Occipital lobe (tissue), 2 donors: ENCODE results near the gene TAAR9. TPM values are rescaled to one million over a fixed set of nuclear protein-coding genes. Genes with fewer than 3 reads are reported as not detected.
"Not testable (repeated sequence)": the region's sequence is repeated elsewhere in the genome, so short reads cannot be mapped to it uniquely, and the experiment has no call there.

Experiments
- DNase-seq: peaks from one replicate; lab custom pipeline; 2025; lab: John Stamatoyannopoulos, UW
- total RNA-seq: library from RNA; depleted of rRNA; stranded (reverse); fragments of >200 nt; gene quantifications from one replicate; pipeline ENCODE4 v1.2.3, GENCODE V29; 2014

Gene TAAR9
- total RNA-seq, 1 donor from 2014 or later, result 0.31 TPM

GRCh38 chr6:132515386-132515785 is 22.7 kb upstream of the TAAR9 start:
- DNase-seq, result no peak

DNA sequence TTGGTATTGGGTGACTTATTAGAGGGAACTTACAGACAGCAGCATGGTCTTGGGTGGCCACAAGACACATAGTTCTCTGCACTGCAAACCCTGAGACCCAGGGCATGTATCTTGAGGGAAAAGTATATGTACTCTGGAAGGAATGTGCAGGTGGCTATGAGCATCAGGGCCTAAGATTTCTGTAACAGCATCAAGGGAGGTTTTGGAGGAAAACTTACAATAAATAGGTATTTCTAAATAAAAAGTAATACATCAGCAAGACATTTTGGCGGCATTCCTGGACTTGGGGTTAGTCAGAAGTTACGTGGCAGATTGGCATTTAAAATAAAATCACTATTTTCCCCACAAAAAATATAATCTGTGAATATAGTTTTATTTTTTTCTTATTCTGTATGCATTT is 17.1 kb upstream of the TAAR9 start:
- no peak for DNase-seq

- no peak for DNase-seq
Measured at GRCh38 chr6:132524646-132525045, 13.4 kb upstream of the TAAR9 start.

DNA sequence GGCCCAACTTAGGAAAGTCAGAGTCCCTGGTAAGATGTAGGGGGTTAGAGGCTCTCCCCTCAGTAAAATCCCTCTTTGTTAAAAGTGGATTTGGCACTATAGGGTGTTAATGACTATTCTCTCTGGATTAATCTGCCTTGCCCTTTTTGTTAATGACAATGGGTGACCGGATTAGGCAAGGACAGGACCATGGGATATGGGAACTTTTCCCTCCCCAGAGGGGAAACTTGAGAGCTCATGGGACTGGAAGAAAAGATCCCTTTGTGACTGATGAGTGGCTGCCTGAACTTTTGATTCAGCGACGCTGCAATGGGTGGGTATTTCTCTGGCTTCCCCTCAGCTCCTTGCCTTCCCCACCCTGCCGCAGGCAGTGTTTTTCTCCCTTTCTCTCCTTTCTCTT is 12.2 kb upstream of the TAAR9 start:
- no peak for DNase-seq

DNA sequence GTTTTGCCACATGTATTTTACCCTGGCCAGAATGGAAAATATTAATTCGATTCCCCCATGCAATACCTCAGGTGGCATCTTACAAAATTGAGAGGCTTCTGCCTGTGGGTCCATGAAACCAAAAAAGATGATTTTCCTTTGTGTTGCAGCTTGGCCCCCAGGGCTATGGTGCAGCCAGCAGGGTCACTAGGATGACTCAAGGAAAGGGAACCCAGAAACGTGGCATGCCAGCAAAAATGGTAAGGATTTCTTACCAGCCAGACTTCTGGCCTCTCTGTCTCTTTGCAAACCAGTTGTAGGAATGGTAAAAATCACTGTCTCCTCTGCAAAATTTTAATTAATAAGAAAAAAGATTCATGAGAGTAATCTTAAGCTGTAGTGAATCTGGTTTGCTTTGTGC is 11.6 kb upstream of the TAAR9 start:
- DNase-seq, result no peak

DNA sequence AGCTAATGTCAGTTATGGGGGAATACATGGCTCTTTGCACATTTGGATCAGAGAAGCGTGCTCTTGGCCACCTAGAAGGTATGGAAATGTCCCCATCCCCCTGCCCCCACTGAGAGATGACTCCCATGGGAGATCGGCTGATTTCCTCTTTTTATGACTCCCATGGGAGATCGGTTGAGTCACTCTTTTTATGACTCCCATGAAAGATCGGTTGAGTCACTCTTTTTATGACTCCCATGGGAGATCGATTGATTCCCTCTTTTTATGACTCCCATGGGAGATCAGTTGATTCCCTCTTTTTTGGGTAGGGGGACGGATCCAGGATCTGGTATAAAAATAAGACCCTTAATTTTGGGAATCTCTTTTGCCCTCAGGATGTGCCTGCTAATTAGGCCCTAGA is 10.3 kb upstream of the TAAR9 start:
- no peak for DNase-seq

DNA sequence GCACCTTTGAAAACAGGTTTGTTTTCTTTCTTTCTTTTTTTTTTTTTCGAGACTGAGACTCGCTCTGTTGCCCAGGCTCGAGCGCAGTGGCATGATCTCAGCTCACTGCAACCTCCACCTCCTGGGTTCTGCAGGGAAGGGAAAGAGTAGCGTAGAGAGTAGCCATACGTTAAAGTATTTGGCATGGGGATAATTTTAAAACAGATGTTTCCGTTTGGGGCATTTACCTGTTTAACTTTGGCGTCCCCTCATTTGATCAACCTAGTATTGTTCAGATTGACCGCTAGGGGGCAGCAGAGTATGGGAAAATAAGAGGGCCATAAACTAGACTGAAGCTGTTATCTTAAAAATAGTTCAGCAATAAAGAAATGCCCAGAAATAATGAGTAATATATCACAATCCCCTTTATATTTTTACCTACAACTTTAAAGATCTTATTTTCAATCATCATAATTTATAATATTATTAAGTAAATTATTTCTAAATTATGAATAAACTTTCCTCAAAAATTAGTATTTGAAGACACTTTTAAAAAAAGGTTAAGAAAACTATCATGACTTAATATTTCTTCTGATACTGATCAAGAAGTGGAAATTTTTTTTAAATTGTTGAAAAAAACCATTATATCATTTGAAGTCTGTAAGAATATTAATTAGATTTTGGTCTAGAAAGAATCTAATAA is 7.6 kb upstream of the TAAR9 start:
- peak; percentile 4 for DNase-seq

GRCh38 chr6:132534546-132534945 is 3.5 kb upstream of the TAAR9 start:
- DNase-seq, result not testable (repeated sequence)

- DNase-seq, result no peak
Measured at GRCh38 chr6:132537145-132537544, 932 bp upstream of the TAAR9 start.

GRCh38 chr6:132544826-132545225 is 6.7 kb downstream of the TAAR9 start:
- DNase-seq, result no peak

DNA sequence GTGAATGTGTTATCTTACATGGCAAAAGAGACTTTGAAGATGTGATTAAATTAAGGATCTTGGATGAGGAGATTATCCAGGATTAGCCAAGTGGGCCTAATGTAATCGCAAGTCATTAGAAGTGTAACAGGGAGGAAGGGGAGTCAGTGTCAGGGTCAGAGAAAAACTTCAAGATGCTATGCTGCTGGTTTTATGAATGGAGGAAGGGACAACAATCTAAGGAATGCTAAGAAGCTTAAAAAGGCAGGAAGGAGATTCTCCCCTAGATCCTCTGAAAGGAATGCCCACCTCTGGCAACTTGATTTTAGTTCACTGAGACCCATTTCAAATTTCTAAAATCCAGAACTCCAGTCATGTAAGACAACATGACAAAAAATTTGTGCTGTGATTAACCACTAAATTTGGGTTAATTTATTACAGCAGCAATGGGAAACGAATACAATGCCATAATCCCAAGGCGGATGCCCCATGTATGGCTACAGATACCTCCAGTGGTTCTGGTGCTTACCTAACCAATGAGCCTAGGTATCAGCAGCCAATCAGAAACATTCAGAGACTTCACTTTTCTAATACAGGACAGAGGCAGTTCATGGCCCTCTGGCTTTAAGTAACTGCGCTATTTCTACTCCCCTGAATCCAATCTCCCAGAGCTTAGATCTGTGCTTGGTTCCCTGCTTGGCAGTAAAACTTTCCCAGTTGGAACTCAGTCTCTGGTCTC is 10.8 kb downstream of the TAAR9 start:
- no peak for DNase-seq

- no peak for DNase-seq
Measured at GRCh38 chr6:132551214-132551613, 13.1 kb downstream of the TAAR9 start.

DNA sequence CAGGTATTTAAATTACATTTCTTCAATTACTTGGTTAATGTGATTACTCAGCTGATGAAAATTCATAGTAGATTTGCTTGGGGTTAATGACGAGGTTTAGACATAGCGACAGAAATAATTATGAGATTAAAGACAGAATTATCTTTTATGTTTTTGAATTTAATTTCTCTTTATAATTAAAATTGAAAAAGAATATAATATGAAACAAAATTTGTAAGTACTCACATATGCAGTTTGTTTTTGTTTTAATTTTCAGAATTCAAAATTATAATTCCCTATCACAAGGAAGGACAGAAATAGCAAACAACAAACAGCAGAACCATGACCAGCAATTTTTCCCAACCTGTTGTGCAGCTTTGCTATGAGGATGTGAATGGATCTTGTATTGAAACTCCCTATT is 14.3 kb downstream of the TAAR9 start, which contains the start of gene TAAR8:
TSS of gene TAAR8 (plus strand) at position 301 of the 400 bp plus-strand sequence. CDS start at position 322, 21 bp downstream.
- DNase-seq, result no peak

- not testable (repeated sequence) for DNase-seq
Measured at GRCh38 chr6:132560087-132560486, 22.0 kb downstream of the TAAR9 start.

GRCh38 chr6:132566404-132566803 is 28.3 kb downstream of the TAAR9 start:
- no peak for DNase-seq

GRCh38 chr6:132567566-132567965 is 29.5 kb downstream of the TAAR9 start:
- DNase-seq, result no peak

DNA sequence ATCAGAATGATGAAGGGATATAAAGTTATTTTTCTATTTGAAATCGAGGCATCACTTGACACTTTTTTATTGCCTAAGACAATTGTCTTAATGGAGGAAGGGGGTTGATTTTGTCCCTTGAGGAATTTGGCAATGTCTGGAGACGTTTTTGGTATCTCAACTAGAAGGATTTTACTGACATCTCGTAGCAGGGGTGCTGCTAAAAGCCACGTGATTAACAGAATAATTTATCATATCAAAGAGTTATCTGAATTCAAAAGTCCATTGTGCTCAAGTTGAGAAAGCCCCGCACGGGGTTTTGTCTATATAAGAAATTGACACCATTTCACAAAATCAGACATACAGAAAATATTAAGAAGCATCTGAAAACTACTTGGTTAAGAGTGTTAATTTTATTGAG is 30.5 kb downstream of the TAAR9 start:
- no peak for DNase-seq

DNA sequence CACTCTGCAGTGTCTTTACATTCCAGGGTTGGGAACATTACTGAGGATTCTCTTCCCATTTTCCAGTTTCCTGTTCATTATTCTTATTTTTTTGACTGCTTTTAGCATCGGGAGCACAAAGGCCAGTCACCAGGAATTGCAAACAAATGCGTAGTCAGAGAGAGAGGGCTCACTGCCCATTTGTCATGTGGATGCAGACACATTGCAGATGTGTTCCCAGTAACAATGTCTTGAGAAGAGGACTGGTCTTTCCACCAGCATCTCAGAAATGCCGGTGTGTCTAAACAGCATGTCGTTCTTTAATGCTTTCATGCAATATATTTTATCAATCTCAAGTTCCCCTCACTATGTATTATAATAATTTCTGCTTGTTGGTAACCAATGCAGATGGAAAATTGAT is 31.1 kb downstream of the TAAR9 start:
- DNase-seq, result peak; percentile 16

DNA sequence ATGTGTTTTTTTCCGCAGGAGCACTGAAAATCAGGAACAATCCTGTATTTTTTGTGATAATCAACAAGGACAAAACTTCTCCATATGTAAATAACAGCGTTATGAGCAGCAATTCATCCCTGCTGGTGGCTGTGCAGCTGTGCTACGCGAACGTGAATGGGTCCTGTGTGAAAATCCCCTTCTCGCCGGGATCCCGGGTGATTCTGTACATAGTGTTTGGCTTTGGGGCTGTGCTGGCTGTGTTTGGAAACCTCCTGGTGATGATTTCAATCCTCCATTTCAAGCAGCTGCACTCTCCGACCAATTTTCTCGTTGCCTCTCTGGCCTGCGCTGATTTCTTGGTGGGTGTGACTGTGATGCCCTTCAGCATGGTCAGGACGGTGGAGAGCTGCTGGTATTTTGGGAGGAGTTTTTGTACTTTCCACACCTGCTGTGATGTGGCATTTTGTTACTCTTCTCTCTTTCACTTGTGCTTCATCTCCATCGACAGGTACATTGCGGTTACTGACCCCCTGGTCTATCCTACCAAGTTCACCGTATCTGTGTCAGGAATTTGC is 32.2 kb downstream of the TAAR9 start, which contains the start of gene TAAR6:
TSS of gene TAAR6 (plus strand) at position 102 of the 557 bp plus-strand sequence. CDS start at position 102, 0 bp downstream.
- no peak for DNase-seq

DNA sequence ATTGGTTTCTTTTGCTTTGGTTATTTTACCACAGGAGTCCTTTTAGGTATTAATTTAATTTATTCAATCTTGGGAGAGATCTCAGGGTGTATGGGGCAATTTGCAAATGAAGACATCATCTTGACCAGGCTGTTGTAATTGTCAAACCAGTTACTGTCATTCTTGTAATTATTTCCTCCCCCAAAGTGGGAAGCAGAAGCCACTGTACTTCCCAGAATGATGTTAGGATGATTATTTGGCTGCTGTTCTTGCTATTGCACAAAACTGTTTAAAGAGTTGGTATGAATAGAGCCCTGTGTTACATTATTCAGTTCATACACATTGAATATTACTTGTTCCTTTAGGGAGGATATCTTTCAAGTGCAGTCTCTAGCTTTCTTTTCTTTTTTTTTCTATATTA is 33.7 kb downstream of the TAAR9 start:
- DNase-seq, result no peak

GRCh38 chr6:132584698-132585097 is 46.6 kb downstream of the TAAR9 start:
- no peak for DNase-seq

DNA sequence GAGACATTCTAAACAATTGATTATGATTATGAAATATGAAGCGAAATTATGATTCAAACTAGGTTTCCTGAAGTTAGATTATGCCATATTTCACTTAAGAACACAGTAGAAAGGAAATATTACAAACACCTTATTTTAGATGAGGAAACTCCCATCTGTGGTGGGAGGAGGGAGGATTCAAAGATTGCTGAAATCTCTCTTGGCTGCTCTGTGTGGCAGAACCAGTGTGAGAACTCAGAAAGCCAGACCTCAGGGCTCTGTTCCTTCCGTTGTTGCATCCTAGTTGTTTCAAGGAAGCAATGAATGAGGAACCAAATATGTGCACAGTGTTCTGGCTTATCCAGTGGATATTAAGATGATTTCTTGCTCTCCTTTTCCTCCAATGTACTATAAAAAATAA is 49.3 kb downstream of the TAAR9 start:
- DNase-seq, result no peak
